Measurements from ENCODE around the gene RBM20.

DNA sequence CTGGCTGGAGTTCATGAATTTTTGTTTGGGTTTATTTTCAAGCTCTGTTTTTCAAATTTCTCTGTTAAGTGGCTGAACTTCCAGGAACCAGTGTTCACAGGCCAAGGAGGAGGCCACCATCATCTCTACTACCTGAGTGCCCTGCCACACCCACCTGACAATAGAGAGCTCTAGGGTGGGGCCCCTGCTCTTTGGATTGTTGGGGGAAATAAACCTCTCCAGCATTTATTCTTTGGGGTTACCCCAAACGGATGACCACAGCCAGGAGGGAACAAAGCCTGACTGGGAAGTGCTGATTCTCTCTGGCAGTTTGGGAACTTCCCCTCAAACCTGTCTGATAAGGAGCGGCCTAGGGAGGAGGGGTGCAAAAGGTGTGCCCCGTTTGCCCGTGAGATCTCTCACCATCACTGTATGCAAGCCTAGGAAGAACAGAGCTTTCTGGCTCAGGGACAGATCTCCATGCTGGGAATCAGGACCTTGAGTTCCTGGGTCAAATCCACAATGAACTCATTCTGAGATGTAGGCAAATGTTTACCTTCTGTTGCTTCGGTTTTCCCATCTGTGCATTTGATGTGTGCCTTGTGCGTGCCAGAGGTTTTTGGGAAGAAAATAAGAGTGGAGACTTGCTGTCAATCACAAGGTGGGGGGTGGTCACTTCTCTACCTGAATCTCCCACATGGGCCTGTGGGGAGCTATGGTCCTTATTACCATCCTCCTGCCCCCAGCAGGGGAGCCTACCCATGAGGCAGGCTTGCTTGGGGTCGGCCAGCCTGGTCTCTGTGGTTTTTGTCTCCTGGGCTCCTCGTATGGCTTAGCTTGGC lies 199.9 kb downstream of the RBM20 start:
- TF ChIP-seq GATA3 (IDR thresholded peaks at IDR 0.05; ENCODE audit: low read depth, low read length): no peak
- no peak for TF ChIP-seq GATA2 (IDR thresholded peaks at IDR 0.05; ENCODE audit: low read depth, low read length)
